IPS-18a (cell line): ENCODE results near the gene SMIM28.
"Not testable (repeated sequence)": the region's sequence is repeated elsewhere in the genome, so short reads cannot be mapped to it uniquely, and the experiment has no call there.

Experiments
- H3K27ac ChIP-seq: one replicate; pipeline ENCODE4 v1.5.1; 2013; ENCODE audit warnings: low read length
- H3K27me3 ChIP-seq: one replicate; pipeline ENCODE4 v1.6.1; 2013; ENCODE audit warnings: mild to moderate bottlenecking, low read length; ENCODE audit not compliant: control insufficient read depth, insufficient read depth
- H3K36me3 ChIP-seq: one replicate; pipeline ENCODE4 v1.6.1; 2013; ENCODE audit warnings: low read depth, low read length; ENCODE audit not compliant: control insufficient read depth
- H3K4me1 ChIP-seq: one replicate; pipeline ENCODE4 v1.6.1; 2013; ENCODE audit warnings: low read depth, low read length; ENCODE audit not compliant: control insufficient read depth
- H3K4me3 ChIP-seq: one replicate; pipeline ENCODE4 v1.5.1; 2013; ENCODE audit warnings: low read length
- H3K9ac ChIP-seq: one replicate; pipeline ENCODE4 v1.6.1; 2013; ENCODE audit warnings: mild to moderate bottlenecking, low read length, moderate library complexity
- H3K9me3 ChIP-seq: one replicate; pipeline ENCODE4 v1.6.1; 2013; ENCODE audit warnings: low read depth, low read length; ENCODE audit not compliant: control insufficient read depth

SMIM28 gene

GRCh38 chr6:138425256-138425655, 47.6 kb downstream of the SMIM28 start:
- H3K4me3 ChIP-seq, H3K27me3 ChIP-seq, H3K36me3 ChIP-seq, H3K9ac ChIP-seq, H3K9me3 ChIP-seq, H3K27ac ChIP-seq, H3K4me1 ChIP-seq: not testable (repeated sequence)

- Histone ChIP-seq H3K36me3 (peaks cover 8% of the 10 kb centered on the region), H3K4me3 (no peak overlapping the region), H3K27ac (no peak overlapping the region), H3K27me3 (no peaks in the 10 kb centered on the region), H3K4me1 (no peaks in the 10 kb centered on the region), H3K9me3 (no peaks in the 10 kb centered on the region), H3K9ac (no peak overlapping the region)
Measured at GRCh38 chr6:138426500-138427123, 48.9 kb downstream of the SMIM28 start.

- H3K9me3 ChIP-seq: no peaks in the 10 kb centered on the region
- no peak overlapping the region for H3K9ac ChIP-seq
- H3K27me3 ChIP-seq: no peaks in the 10 kb centered on the region
- H3K4me1 ChIP-seq: no peaks in the 10 kb centered on the region
- H3K4me3 ChIP-seq: no peak overlapping the region
- H3K27ac ChIP-seq: no peak overlapping the region
- peaks cover 8% of the 10 kb centered on the region for H3K36me3 ChIP-seq
Measured at GRCh38 chr6:138427701-138428100, 50.0 kb downstream of the SMIM28 start.

GRCh38 chr6:138428944-138429598, 51.4 kb downstream of the SMIM28 start:
- Histone ChIP-seq H3K9ac (no peak overlapping the region), H3K27ac (no peak overlapping the region), H3K4me3 (no peak overlapping the region), H3K4me1 (no peaks in the 10 kb centered on the region), H3K36me3 (peaks cover 10% of the 10 kb centered on the region), H3K27me3 (no peaks in the 10 kb centered on the region), H3K9me3 (no peaks in the 10 kb centered on the region)

GRCh38 chr6:138429761-138430160, 52.1 kb downstream of the SMIM28 start:
- Histone ChIP-seq H3K27ac (no peak overlapping the region), H3K9ac (no peak overlapping the region), H3K27me3 (no peaks in the 10 kb centered on the region), H3K36me3 (peaks cover 10% of the 10 kb centered on the region), H3K9me3 (no peaks in the 10 kb centered on the region), H3K4me1 (no peaks in the 10 kb centered on the region), H3K4me3 (no peak overlapping the region)

- Histone ChIP-seq H3K27ac (no peak overlapping the region), H3K4me3 (no peak overlapping the region), H3K36me3 (peaks cover 10% of the 10 kb centered on the region), H3K27me3 (no peaks in the 10 kb centered on the region), H3K4me1 (no peaks in the 10 kb centered on the region), H3K9me3 (no peaks in the 10 kb centered on the region), H3K9ac (no peak overlapping the region)
Measured at GRCh38 chr6:138430361-138431145, 52.8 kb downstream of the SMIM28 start.

- no peak overlapping the region for H3K27ac ChIP-seq
- H3K9me3 ChIP-seq: no peaks in the 10 kb centered on the region
- peaks cover 5% of the 10 kb centered on the region for H3K36me3 ChIP-seq
- no peak overlapping the region for H3K9ac ChIP-seq
- no peaks in the 10 kb centered on the region for H3K27me3 ChIP-seq
- H3K4me3 ChIP-seq: no peak overlapping the region
- no peaks in the 10 kb centered on the region for H3K4me1 ChIP-seq
Measured at GRCh38 chr6:138431256-138432062, 53.8 kb downstream of the SMIM28 start.

- H3K4me3 ChIP-seq: no peak overlapping the region
- no peaks in the 10 kb centered on the region for H3K4me1 ChIP-seq
- H3K27ac ChIP-seq: no peak overlapping the region
- peaks cover 5% of the 10 kb centered on the region for H3K36me3 ChIP-seq
- H3K9ac ChIP-seq: no peak overlapping the region
- no peaks in the 10 kb centered on the region for H3K27me3 ChIP-seq
- H3K9me3 ChIP-seq: no peaks in the 10 kb centered on the region
Measured at GRCh38 chr6:138432063-138432356, 54.3 kb downstream of the SMIM28 start.
